HG03139 (cell line): ENCODE results near the gene STRN4.
"Not testable (repeated sequence)": the region's sequence is repeated elsewhere in the genome, so short reads cannot be mapped to it uniquely, and the experiment has no call there.

Experiments used
- ATAC-seq: cut with Tn5 transposase; IDR thresholded peaks from one replicate; pipeline ENCODE4 v1.9.1; 2021; ENCODE audit not compliant: unreplicated experiment

Gene STRN4

DNA sequence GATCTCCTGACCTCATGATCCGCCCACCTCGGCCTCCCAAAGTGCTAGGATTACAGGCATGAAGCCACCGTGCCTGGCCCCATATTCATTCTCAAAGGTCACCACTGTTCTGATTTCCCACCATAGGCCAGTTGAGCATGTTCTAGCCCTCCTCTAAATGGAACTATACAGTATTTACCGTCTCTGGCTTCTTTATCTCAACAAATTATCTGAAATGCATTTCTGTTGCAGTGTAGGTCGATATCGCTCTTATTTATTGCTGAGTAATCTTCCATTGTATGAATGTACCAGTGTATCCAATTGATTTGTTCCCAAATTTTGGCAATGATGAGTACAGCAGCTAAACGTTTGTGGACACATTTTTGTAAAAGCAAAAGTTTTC is 26.8 kb upstream of the STRN4 start:
- no peak for ATAC-seq

DNA sequence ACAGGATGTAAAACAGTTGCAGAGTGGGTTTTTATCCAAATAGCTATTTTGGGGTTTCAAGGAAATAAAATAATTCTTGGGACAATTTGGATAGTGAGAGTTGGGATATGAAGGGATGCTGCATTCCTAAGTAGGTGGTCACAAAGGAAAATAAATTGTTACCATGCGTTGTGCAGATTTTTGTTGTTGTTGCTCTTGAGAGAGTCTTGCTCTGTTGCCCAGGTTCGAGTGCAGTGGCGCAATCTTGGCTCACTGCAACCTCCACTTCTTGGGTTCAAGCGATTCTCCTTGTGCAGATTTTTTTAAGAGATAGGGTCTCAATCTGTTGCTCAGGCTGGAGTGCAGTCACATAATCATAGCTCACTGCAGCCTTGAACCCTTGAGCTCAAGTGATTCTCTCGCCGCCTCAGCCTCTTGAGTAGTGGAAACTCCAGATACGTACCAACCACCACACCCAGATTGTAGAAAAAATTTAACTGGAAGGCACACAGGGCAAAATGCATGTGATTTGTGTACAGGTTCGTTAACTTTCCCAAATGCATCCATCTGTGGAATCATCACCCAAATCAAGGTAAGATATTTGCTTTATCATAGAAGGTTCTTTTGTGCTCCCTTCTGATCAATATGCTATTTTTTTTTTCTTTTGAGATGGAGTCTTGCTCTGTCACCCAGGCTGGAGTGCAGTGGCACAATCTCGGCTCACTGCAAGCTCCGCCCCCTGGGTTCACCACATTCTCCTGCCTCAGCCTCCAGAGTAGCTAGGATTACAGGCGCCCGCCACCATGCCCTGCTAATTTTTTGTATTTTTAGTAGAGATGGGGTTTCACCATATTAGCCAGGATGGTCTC is 26.1 kb upstream of the STRN4 start:
- ATAC-seq, result no peak

GRCh38 chr19:46768746-46769145 is 22.5 kb upstream of the STRN4 start:
- not testable (repeated sequence) for ATAC-seq

GRCh38 chr19:46766569-46767317 is 20.5 kb upstream of the STRN4 start:
- no peak for ATAC-seq

- ATAC-seq, result no peak
These were observed 18.6 kb upstream of the STRN4 start for GRCh38 chr19:46764817-46765291.

DNA sequence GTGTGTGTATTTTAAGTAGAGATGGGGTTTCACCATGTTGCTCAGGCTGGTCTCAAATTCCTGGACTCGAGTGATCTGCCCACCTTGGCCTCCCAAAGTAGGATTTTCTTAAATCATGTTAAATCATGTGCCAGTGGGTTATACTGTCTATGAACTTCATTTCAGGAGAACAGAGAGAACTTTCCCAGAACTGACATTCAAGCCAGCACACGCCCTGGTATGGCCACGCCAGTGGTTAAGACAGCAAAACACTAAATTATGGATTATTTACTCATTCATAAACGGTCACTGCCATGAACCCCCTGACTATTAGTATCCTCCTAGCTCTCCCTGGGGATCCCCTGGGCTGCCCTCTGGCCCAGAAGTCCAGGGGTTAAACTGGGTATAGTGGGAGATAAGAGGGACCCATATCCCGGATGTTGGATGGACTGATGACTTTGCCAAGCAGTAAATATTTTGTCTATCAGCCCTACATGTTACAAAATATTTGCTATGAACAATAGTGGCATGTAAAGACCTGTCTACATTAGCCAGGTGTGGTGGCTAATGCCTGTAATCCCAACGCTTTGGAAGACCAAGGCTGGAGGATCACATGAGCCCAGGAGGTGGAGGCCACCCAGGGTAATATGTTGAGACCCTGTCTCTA is 16.1 kb upstream of the STRN4 start:
- no peak for ATAC-seq

- ATAC-seq, result no peak
These were observed 15.2 kb upstream of the STRN4 start for GRCh38 chr19:46761418-46761831.

DNA sequence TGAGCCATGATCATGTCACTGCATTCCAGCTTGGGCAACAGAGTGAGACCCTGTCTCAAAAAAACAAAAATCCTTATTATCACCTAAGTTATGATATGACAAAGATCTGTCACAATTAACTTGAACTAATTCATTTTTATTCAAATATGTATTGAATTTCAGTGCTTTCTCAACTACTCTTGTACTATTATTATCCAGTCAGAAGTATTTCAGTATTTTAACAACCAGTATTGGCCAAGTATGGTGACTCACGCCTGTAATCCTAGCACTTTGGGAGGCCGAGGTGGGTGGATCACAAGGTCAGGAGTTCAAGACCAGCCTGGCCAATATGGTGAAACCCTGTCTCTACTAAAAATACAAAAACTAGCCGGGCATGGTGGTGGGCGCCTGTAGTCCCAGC is 14.6 kb upstream of the STRN4 start:
- ATAC-seq, result not testable (repeated sequence)

DNA sequence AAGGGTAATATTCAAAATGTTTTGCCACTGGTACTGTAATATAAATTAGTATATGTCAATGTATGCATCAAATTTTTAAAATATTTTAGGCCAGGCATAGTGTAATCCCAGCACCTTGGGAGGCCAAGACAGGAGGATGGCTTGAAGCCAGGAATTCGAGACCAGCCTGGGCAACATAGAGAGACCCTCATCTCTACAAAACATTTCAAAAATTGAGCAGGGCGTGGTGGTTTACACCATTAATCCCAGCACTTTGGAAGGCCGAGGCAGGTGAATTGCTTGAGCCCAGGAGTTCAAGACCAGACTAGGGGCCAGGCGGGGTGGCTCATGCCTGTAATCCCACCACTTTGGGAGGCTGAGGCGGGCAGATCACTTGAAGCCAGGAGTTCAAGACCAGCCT is 14.1 kb upstream of the STRN4 start:
- no peak for ATAC-seq

GRCh38 chr19:46759817-46760333 is 13.6 kb upstream of the STRN4 start:
- no peak for ATAC-seq

DNA sequence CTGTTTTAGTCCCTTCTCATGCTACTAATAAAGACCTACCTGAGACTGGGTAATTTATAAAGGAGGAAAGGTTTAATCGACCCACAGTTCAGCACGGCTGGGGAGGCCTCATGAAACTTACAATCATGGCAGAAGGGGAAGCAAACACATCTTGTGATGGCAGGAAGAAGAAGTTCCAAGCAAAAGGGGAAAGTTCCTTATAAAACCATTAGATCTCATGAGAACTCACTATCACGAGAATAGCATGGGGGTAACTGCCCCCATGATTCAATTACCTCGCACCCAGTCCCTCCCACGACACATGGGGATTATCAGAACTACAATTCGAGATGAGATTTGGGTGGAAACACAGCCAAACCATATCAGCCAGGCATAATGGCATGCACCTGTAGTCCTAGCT is 13.0 kb upstream of the STRN4 start:
- ATAC-seq, result no peak

DNA sequence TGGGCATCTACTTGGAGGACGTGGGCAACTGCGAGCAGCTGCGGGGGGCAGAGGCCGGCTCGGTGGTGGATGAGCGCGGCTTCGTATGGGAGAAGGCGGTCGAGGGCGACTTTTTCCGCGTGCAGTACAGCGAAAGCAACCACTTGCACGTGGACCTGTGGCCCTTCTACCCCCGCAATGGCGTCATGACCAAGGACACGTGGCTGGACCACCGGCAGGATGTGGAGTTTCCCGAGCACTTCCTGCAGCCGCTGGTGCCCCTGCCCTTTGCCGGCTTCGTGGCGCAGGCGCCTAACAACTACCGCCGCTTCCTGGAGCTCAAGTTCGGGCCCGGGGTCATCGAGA is 10.3 kb upstream of the STRN4 start:
- ATAC-seq, result no peak

GRCh38 chr19:46755853-46756543 is 9.7 kb upstream of the STRN4 start:
- ATAC-seq, result no peak

GRCh38 chr19:46755077-46755852 is 9.0 kb upstream of the STRN4 start:
- ATAC-seq, result no peak

GRCh38 chr19:46753420-46754155 is 7.3 kb upstream of the STRN4 start:
- no peak for ATAC-seq

DNA sequence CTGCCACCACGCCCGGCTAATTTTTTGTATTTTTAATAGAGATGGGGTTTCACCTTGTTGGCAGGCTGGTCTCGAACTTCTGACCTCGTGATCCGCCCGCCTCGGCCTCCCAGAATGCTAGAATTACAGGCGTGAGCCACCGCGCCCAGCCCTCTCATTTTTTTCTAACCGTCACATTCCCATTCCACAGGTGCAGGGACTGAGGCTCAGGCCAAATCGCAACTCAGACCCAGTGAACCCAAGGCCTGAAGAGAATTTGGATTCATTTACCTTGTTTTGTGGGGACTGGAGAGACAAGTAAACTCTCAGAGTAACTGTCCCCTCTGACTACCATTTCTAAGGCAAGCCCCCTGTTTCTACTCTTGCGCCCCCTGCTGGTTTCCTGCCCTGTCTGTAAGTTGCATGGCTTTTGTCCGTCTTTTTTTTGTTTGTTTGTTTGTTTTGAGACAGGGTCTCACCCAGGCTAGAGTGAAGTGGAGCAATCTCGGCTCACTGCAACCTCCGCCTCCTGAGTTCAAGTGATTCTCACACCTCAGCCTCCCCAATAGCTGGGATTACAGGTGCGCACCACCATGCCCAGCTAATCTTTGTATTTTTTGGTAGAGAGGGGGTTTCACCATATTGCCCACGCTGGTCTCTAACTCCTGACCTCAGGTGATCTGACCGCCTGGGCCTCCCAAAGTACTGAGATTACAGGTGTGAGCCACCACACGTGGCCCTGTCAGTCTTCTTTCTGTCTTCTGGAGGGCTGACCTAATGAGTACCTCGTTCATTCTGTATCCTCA is 2.3 kb upstream of the STRN4 start:
- no peak for ATAC-seq

DNA sequence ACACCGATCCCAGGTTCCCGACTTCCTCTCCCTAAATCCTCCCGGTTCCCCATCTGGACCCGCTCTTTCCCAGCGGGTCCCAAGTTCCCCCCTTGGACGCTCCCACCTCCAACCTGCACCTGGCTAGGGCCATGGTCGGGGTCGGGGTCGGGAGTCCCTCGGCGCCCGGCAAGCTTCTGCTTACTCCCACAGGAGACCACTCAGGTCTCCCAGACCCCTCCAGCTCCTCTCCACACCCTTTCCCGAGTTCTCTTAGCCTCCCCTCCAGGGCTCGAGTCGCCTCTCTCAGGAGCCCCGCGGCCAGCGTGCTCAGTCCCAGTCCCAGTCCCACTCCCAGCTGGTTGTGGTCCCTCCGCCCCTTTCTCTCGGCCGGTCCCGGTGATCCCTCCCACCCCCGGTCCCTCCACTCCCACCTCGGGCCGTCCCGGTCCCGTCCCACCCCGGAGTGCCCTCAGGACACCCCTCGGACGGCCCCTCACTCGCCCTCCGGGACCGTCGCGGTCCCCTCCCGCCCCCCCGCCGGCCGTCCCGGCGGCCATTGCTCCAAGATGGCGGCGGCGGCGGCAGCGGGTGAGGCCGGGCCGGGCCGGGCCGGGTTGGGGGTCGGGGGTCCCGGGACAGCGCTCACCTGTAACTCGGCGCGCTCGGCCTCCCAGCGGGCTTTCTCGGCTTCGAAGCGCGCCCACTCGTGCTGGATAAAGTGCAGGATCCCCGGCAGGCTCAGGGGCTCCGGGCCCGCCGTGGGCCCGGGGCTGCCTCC is 549 bp downstream of the STRN4 start, which contains the start of gene FKRP:
Gene FKRP (plus strand): TSS at position 537 of the 760 bp plus-strand sequence. CDS start 9,394 bp downstream, outside the sequence.
- ATAC-seq, result peak; percentile 42

DNA sequence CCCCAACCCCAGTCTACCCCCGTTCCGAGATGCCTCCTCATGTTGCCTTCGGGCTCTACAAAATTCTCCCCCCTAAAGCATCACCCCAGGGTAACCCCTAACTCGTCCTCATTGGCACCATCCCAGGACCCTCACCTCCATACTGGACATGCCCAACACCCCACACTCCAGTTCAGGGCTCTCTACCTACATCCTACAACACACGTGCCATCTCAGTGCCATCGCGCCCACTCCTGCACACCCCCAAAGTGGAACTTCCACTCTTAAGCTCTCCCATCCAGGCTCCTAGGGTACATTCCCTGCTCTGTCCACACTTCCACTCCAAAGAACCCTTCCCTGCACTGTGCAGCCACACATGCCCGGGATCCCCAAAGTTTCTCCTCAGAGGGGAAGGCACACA is 1.2 kb downstream of the STRN4 start:
- no peak for ATAC-seq
